Upper lobe of left lung (tissue), 6 donors: ENCODE data around the gene GAPDH. TPM values are rescaled to one million over a fixed set of nuclear protein-coding genes. Genes with fewer than 3 reads are reported as not detected.

Source experiments
- ATAC-seq, 2 donors: fragments of 200-7000 bp; cut with Tn5 transposase; one replicate each; pipeline ENCODE4 v1.9.1; 2022; ENCODE audit warnings: mild to moderate bottlenecking in 2 of 2, moderate library complexity in 2 of 2; ENCODE audit not compliant: low FRiP score in 2 of 2
- DNase-seq, 2 donors: peaks; one replicate each; pipeline ENCODE4 v3.0.0-alpha.2; 2019 to 2020
- H3K27ac ChIP-seq, 4 donors: fragments of 200-600 bp; sonication (generic); one replicate each; pipeline ENCODE4 v1.5.1; 2016 to 2019
- H3K27me3 ChIP-seq, 4 donors: fragments of 200-600 bp; sonication (generic); one replicate each; pipeline ENCODE4 v1.5.1; 2017 to 2019
- H3K36me3 ChIP-seq, 4 donors: fragments of 200-600 bp; sonication (generic); one replicate each; pipeline ENCODE4 v1.5.1; 2016 to 2019
- H3K4me1 ChIP-seq, 4 donors: fragments of 200-600 bp; sonication (generic); one replicate each; pipeline ENCODE4 v1.5.1; 2018 to 2019
- H3K4me3 ChIP-seq, 4 donors: fragments of 200-600 bp; sonication (generic); one replicate each; pipeline ENCODE4 v1.5.1; 2017 to 2019; ENCODE audit warnings: mild to moderate bottlenecking in 2 of 4, moderate library complexity in 1 of 4
- H3K9me3 ChIP-seq, 4 donors: fragments of 200-600 bp; sonication (generic); one replicate each; pipeline ENCODE4 v1.5.1; 2018 to 2019
- CTCF ChIP-seq, 6 experiments: fragments of 450-650 bp in 4 of 6; fragments of 200-600 bp in 2 of 6; sonication (generic) in 2 of 6; IDR thresholded peaks; one replicate each; pipeline ENCODE4 v1.5.1; 2016 to 2019; ENCODE audit warnings: antibody characterized with exemption in 6 of 6
- EP300 ChIP-seq, 4 donors: sonication (generic); formaldehyde crosslinking; IDR thresholded peaks; one replicate each; pipeline ENCODE4 v1.5.1; 2017; ENCODE audit warnings: antibody characterized with exemption in 4 of 4, control low read depth in 2 of 4
- POLR2A ChIP-seq, 4 donors: fragments of 450-650 bp; IDR thresholded peaks; one replicate each; pipeline ENCODE4 v1.5.1; 2016 to 2017; ENCODE audit warnings: antibody characterized with exemption in 4 of 4, mild to moderate bottlenecking in 2 of 4
- POLR2AphosphoS5 ChIP-seq, 2 donors: sonication (generic); formaldehyde crosslinking; IDR thresholded peaks; one replicate each; pipeline ENCODE4 v1.5.1; 2017; ENCODE audit warnings: antibody characterized with exemption in 2 of 2
- WGBS, 2 donors: methylation state at CpG; one replicate each; pipeline ENCODE4 v1.1.5; 2017 to 2018; 5-methylcytosine and 5-hydroxymethylcytosine counted together
- total RNA-seq, 6 donors: library from RNA; depleted of rRNA in 4 of 6; stranded (reverse); fragments of >200 nt in 4 of 6; gene quantifications; one replicate each; pipeline versions ENCODE4 v1.1.0 to v1.2.1, GENCODE V29; 2016 to 2021
- donor health status: DM: no; HTN: no; CAD: no; lungs with moderate emphysema.
- donor health status: DM: no; HTN: yes; CAD: no; lungs with severe emphysema.

The GAPDH gene
- total RNA-seq, 6 donors from 2014 or later, result 442 to 1,402 (median 931) TPM

GRCh38 chr12:6523708-6524107 lies 10.6 kb upstream of the GAPDH start:
- Histone ChIP-seq H3K9me3 (no peaks in the 10 kb centered on the region), H3K27me3 (no peaks in the 10 kb centered on the region), H3K27ac (no peak overlapping the region), H3K36me3 (peaks cover 38 to 95% (median 88%) of the 10 kb centered on the region in 4 donors), H3K4me3 (no peak overlapping the region), H3K4me1 (no peaks in the 10 kb centered on the region)
- TF ChIP-seq EP300 (IDR thresholded peaks at IDR 0.05) (no peak), POLR2A (IDR thresholded peaks at IDR 0.05) (no peak), POLR2AphosphoS5 (IDR thresholded peaks at IDR 0.05) (no peak), CTCF (IDR thresholded peaks at IDR 0.05) (no peak)
- DNase-seq, result no peak
- ATAC-seq, result no peak
- 93% methylated on average over 3 of the region's 3 CpGs for WGBS, 2 donors

DNA sequence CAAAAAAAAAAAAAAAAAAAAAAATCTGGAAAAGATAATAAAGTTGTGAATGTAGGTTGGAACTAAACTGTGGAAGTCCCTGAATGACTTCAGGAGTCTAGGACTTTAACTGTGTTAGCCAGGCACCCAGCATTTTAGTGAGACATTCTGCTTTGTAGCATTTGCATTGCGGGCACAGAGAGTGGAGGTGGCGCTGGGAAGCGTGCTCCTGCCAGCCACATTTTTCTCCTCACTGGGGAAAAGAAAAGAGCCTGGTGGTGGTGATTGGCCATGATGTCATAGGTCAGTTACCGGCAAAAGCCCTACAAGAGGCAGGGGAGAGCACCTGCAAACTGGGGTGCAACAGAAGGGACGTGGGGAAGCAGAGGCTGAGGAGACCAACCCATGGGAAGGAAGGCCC lies 9.7 kb upstream of the GAPDH start:
- peaks cover 39 to 97% (median 91%) of the 10 kb centered on the region in 4 donors for H3K36me3 ChIP-seq
- no peaks in the 10 kb centered on the region for H3K4me1 ChIP-seq
- no peaks in the 10 kb centered on the region for H3K27me3 ChIP-seq
- WGBS, 2 donors, result 93 to 99% methylated on average over 5 of the region's 5 CpGs
- DNase-seq (no peak), ATAC-seq (no peak)
- H3K4me3 ChIP-seq, result no peak overlapping the region
- H3K9me3 ChIP-seq, result no peaks in the 10 kb centered on the region
- TF ChIP-seq POLR2A (IDR thresholded peaks at IDR 0.05) (no peak), EP300 (IDR thresholded peaks at IDR 0.05) (no peak), CTCF (IDR thresholded peaks at IDR 0.05) (no peak), POLR2AphosphoS5 (IDR thresholded peaks at IDR 0.05) (no peak)
- no peak overlapping the region for H3K27ac ChIP-seq

GRCh38 chr12:6526201-6526600 lies 8.1 kb upstream of the GAPDH start:
- H3K36me3 ChIP-seq, result peaks cover 38 to 100% (median 95%) of the 10 kb centered on the region in 4 donors
- no peak for DNase-seq
- 94% methylated on average over 6 to 7 of the region's 7 CpGs for WGBS, 2 donors
- ATAC-seq, result no peak
- no peaks in the 10 kb centered on the region for H3K4me1 ChIP-seq
- no peak for TF ChIP-seq POLR2A (IDR thresholded peaks at IDR 0.05)
- no peak for TF ChIP-seq POLR2AphosphoS5 (IDR thresholded peaks at IDR 0.05)
- no peak for TF ChIP-seq CTCF (IDR thresholded peaks at IDR 0.05)
- no peak for TF ChIP-seq EP300 (IDR thresholded peaks at IDR 0.05)
- no peaks in the 10 kb centered on the region for H3K9me3 ChIP-seq
- H3K4me3 ChIP-seq, result no peak overlapping the region
- H3K27me3 ChIP-seq, result no peaks in the 10 kb centered on the region
- H3K27ac ChIP-seq, result no peak overlapping the region

- Histone ChIP-seq H3K36me3 (peaks cover 30 to 95% (median 88%) of the 10 kb centered on the region in 4 donors), H3K27ac (no peak overlapping the region), H3K4me1 (peaks cover 0 to 2% (median 1%) of the 10 kb centered on the region in 4 donors), H3K27me3 (no peaks in the 10 kb centered on the region), H3K4me3 (no peak overlapping the region), H3K9me3 (no peaks in the 10 kb centered on the region)
- TF ChIP-seq POLR2AphosphoS5 (IDR thresholded peaks at IDR 0.05) (no peak), POLR2A (IDR thresholded peaks at IDR 0.05) (no peak), EP300 (IDR thresholded peaks at IDR 0.05) (no peak), CTCF (IDR thresholded peaks at IDR 0.05) (no peak)
- no peak for ATAC-seq
- WGBS, 2 donors, result 85 to 87% methylated on average over 19 of the region's 19 CpGs
- no peak for DNase-seq
Observed at GRCh38 chr12:6526766-6527525, 7.4 kb upstream of the GAPDH start.

DNA sequence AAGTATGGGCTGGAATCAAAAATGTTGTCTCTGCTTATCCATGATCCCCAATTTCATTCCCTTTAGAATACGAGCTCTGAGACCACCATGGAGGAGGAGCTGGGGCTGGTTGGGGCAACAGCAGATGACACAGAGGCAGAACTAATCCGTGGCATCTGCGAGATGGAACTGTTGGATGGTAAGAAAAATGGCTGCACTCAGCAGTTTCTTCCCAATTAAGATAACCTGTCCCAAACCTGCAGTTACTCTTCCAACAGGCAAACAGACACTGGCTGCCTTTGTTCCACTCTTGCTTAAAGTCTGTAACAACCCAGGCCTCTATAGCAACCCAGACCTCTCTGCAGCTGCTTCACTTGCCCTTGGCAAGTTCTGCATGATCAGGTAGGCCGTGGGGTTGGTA lies 6.6 kb upstream of the GAPDH start:
- Histone ChIP-seq H3K4me3 (no peak overlapping the region), H3K9me3 (no peaks in the 10 kb centered on the region), H3K4me1 (peaks cover 8 to 10% (median 9%) of the 10 kb centered on the region in 4 donors), H3K36me3 (peaks cover 27 to 87% (median 81%) of the 10 kb centered on the region in 4 donors), H3K27me3 (no peaks in the 10 kb centered on the region), H3K27ac (no peak overlapping the region)
- DNase-seq (no peak), ATAC-seq (no peak)
- TF ChIP-seq POLR2A (IDR thresholded peaks at IDR 0.05) (no peak), CTCF (IDR thresholded peaks at IDR 0.05) (no peak), POLR2AphosphoS5 (IDR thresholded peaks at IDR 0.05) (no peak), EP300 (IDR thresholded peaks at IDR 0.05) (no peak)
- 90 to 93% methylated on average over 4 of the region's 4 CpGs for whole genome bisulfite sequencing, 2 donors
